Measurements from ENCODE around the gene VSX1.

GRCh38 chr20:25116739-25117458 lies 35.0 kb upstream of the VSX1 start:
- TF ChIP-seq, protein P1, sequence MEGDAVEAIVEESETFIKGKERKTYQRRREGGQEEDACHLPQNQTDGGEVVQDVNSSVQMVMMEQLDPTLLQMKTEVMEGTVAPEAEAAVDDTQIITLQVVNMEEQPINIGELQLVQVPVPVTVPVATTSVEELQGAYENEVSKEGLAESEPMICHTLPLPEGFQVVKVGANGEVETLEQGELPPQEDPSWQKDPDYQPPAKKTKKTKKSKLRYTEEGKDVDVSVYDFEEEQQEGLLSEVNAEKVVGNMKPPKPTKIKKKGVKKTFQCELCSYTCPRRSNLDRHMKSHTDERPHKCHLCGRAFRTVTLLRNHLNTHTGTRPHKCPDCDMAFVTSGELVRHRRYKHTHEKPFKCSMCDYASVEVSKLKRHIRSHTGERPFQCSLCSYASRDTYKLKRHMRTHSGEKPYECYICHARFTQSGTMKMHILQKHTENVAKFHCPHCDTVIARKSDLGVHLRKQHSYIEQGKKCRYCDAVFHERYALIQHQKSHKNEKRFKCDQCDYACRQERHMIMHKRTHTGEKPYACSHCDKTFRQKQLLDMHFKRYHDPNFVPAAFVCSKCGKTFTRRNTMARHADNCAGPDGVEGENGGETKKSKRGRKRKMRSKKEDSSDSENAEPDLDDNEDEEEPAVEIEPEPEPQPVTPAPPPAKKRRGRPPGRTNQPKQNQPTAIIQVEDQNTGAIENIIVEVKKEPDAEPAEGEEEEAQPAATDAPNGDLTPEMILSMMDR (IDR thresholded peaks at IDR 0.05; ENCODE audit: low read depth, low read length, missing input control), result no peak
- TF ChIP-seq JUND (IDR thresholded peaks at IDR 0.05), result no peak
- TF ChIP-seq RAD21 (IDR thresholded peaks at IDR 0.05), result no peak
- no peak for TF ChIP-seq ZBTB33 (IDR thresholded peaks at IDR 0.05)
- TF ChIP-seq TAF1 (conservative IDR thresholded peaks at IDR 0.05), result no peak
- no peak for TF ChIP-seq YY1 (IDR thresholded peaks at IDR 0.05)
- no peak for TF ChIP-seq FOXA1 (IDR thresholded peaks at IDR 0.05)
- TF ChIP-seq, protein P2, sequence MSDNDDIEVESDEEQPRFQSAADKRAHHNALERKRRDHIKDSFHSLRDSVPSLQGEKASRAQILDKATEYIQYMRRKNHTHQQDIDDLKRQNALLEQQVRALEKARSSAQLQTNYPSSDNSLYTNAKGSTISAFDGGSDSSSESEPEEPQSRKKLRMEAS (IDR thresholded peaks at IDR 0.05), result no peak
- TF ChIP-seq FOXA2 (IDR thresholded peaks at IDR 0.05), result no peak
- no peak for TF ChIP-seq REST (IDR thresholded peaks at IDR 0.05)
- TF ChIP-seq GABPA (IDR thresholded peaks at IDR 0.05 in 1 of 2, conservative IDR thresholded peaks at IDR 0.05 in 1 of 2), result no peak
- no peak for TF ChIP-seq RXRA (IDR thresholded peaks at IDR 0.05)
- TF ChIP-seq SP1 (IDR thresholded peaks at IDR 0.05), result no peak
